Spleen (tissue), 7 donors: ENCODE data around the gene CENPC.

Experiments
- CTCF ChIP-seq, 11 experiments: fragments of 200-600 bp in 7 of 11; fragments of 450-650 bp in 4 of 11; sonication (generic) in 4 of 11; IDR thresholded peaks in 8 of 11; conservative IDR thresholded peaks in 3 of 11; 1 replicate in 7 of 11; 2 replicates in 4 of 11; pipeline versions ENCODE4 v1.4.0 to v1.8.0; 2016 to 2021; ENCODE audit warnings: antibody characterized with exemption in 11 of 11, inconsistent platforms in 4 of 11, mild to moderate bottlenecking in 1 of 11
- POLR2A ChIP-seq, 3 donors: fragments of 450-650 bp; IDR thresholded peaks; one replicate each; pipeline ENCODE4 v1.5.1; 2017; ENCODE audit warnings: antibody characterized with exemption in 3 of 3, mild to moderate bottlenecking in 1 of 3
- POLR2AphosphoS5 ChIP-seq, 3 donors: sonication (generic); formaldehyde crosslinking; IDR thresholded peaks; one replicate each; pipeline ENCODE4 v1.5.1; 2017; ENCODE audit warnings: antibody characterized with exemption in 3 of 3
- donor health status: DM: no; HTN: no; CAD: no; lungs with moderate emphysema.
- donor health status: DM: no; HTN: no; CAD: no.
- donor health status: DM: no; HTN: no; CAD: no.

DNA sequence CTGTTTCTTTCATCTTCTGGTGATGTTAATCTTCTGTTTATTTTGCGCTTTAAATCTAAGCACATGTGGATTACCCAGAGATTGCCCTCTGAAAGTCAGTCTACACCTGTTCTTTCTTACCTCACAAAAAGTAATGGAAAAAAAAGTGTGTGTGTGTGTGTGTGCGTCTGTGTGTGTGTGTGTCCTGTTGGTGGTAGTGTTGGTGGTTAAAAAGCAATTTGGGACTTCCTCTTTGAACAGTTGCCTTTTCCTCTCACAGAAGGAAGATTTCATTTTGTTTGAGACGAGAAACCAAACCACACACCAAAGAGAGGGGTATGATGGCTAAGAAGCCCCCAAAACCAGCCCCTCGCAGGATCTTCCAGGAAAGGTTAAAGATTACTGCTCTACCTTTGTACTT, 13.2 kb upstream of the CENPC start, which contains the start of gene STAP1:
- TF ChIP-seq POLR2A (IDR thresholded peaks at IDR 0.05) (peak in 2 of 3 donors; percentile 76 to 80), CTCF (IDR thresholded peaks at IDR 0.05 in 8 of 11, conservative IDR thresholded peaks at IDR 0.05 in 3 of 11) (no peak), POLR2AphosphoS5 (IDR thresholded peaks at IDR 0.05) (peak in 1 of 3 donors; percentile 92)
